ENCODE results near the gene ZNF22.

DNA sequence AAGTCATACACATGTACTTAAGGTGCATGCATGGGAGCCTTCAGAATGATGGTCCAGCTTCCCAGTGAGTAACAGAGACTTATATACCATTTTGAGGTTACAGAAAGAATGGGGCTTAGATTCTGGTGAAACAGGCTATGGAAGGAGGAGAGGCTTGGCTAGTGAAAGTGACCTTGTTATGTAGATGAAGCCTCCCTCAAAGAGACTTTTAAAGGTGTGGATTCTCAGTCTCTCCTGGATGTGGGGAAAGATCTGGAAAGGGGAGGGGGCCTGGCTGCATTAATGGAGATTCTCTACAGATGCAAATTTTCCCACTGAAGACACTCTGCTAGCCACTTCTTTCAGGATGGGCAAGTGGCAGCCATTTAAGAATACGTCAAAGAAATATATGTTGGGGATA is 35.6 kb upstream of the ZNF22 start:
- TF ChIP-seq, protein P1, sequence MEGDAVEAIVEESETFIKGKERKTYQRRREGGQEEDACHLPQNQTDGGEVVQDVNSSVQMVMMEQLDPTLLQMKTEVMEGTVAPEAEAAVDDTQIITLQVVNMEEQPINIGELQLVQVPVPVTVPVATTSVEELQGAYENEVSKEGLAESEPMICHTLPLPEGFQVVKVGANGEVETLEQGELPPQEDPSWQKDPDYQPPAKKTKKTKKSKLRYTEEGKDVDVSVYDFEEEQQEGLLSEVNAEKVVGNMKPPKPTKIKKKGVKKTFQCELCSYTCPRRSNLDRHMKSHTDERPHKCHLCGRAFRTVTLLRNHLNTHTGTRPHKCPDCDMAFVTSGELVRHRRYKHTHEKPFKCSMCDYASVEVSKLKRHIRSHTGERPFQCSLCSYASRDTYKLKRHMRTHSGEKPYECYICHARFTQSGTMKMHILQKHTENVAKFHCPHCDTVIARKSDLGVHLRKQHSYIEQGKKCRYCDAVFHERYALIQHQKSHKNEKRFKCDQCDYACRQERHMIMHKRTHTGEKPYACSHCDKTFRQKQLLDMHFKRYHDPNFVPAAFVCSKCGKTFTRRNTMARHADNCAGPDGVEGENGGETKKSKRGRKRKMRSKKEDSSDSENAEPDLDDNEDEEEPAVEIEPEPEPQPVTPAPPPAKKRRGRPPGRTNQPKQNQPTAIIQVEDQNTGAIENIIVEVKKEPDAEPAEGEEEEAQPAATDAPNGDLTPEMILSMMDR (IDR thresholded peaks at IDR 0.05) = no peak
- no peak for TF ChIP-seq POLR2AphosphoS5 (IDR thresholded peaks at IDR 0.05)
- no peak for TF ChIP-seq POLR2A (IDR thresholded peaks at IDR 0.05)
- TF ChIP-seq EP300 (IDR thresholded peaks at IDR 0.05) = no peak

All from gastroesophageal sphincter (tissue), 3 donors.